DOHH2 (cell line): Measurements from ENCODE around the gene PCDH9.

Experiments used
- H3F3A ChIP-seq: fragments of 200-600 bp; sonication (generic), shearing (Covaris generic); 2 replicates; pipeline ENCODE4 v1.6.0; 2016; ENCODE audit warnings: antibody characterized with exemption, mild to moderate bottlenecking; ENCODE audit not compliant: control insufficient read depth, insufficient read depth
- H3K27ac ChIP-seq: fragments of 200-600 bp; sonication (generic); 2 replicates; pipeline ENCODE4 v1.5.1; 2014; ENCODE audit warnings: low read depth, mild to moderate bottlenecking, low read length, moderate library complexity
- H3K27me3 ChIP-seq: fragments of 200-600 bp; sonication (generic); 2 replicates; pipeline ENCODE4 v1.6.1; 2014; ENCODE audit warnings: mild to moderate bottlenecking, low read length, mixed read lengths; ENCODE audit not compliant: control insufficient read depth
- H3K36me3 ChIP-seq: fragments of 200-600 bp; sonication (generic); 2 replicates; pipeline ENCODE4 v1.6.1; 2014; ENCODE audit warnings: mild to moderate bottlenecking, low read length, moderate library complexity, mixed read lengths; ENCODE audit not compliant: control insufficient read depth
- H3K4me1 ChIP-seq: fragments of 200-600 bp; sonication (generic); 2 replicates; pipeline ENCODE4 v1.6.1; 2014; ENCODE audit warnings: mild to moderate bottlenecking, low read length, mixed read lengths; ENCODE audit not compliant: control insufficient read depth
- H3K4me2 ChIP-seq: fragments of 200-600 bp; sonication (generic); 2 replicates; pipeline ENCODE4 v1.6.0; 2014; ENCODE audit warnings: mild to moderate bottlenecking, low read length, moderate library complexity
- H3K4me3 ChIP-seq: fragments of 200-600 bp; sonication (generic); 2 replicates; pipeline ENCODE4 v1.5.1; 2014; ENCODE audit warnings: mild to moderate bottlenecking, low read length, mixed read lengths
- H3K79me2 ChIP-seq: fragments of 200-600 bp; sonication (generic); 2 replicates; pipeline ENCODE4 v1.6.1; 2014; ENCODE audit warnings: mild to moderate bottlenecking, low read length, mixed read lengths; ENCODE audit not compliant: control insufficient read depth
- H3K9me2 ChIP-seq: fragments of 200-600 bp; sonication (generic); replicated peaks from 2 replicates; pipeline ENCODE4 v1.6.1; 2014; ENCODE audit warnings: mild to moderate bottlenecking, low read length, mixed read lengths; ENCODE audit not compliant: control insufficient read depth
- H3K9me3 ChIP-seq: fragments of 200-600 bp; sonication (generic); 2 replicates; pipeline ENCODE4 v1.6.1; 2014; ENCODE audit warnings: antibody characterized with exemption, low read length, mixed read lengths; ENCODE audit not compliant: control insufficient read depth, insufficient read depth
- H4K20me1 ChIP-seq: fragments of 200-600 bp; sonication (generic); 2 replicates; pipeline ENCODE4 v1.6.0; 2014; ENCODE audit warnings: low read depth, mild to moderate bottlenecking, antibody characterized with exemption, low read length, moderate library complexity; ENCODE audit not compliant: control insufficient read depth, insufficient read depth
- EZH2phosphoT487 ChIP-seq: fragments of 200-600 bp; sonication (generic); IDR thresholded peaks from 2 replicates; pipeline ENCODE4 v1.6.1; 2017; ENCODE audit warnings: borderline replicate concordance, mild to moderate bottlenecking, antibody characterized with exemption, low read length, moderate library complexity, mixed read lengths
- TF ChIP-seq, protein P1 (sequence below): fragments of 200-600 bp; sonication (generic); IDR thresholded peaks from one replicate; pipeline ENCODE4 v1.5.1; 2014; ENCODE audit warnings: antibody characterized with exemption, mild to moderate bottlenecking, low read depth, low read length; ENCODE audit not compliant: poor library complexity, severe bottlenecking

The PCDH9 gene

GRCh38 chr13:66275416-66275815 is 954.7 kb downstream of the PCDH9 start:
- TF ChIP-seq, protein P1, sequence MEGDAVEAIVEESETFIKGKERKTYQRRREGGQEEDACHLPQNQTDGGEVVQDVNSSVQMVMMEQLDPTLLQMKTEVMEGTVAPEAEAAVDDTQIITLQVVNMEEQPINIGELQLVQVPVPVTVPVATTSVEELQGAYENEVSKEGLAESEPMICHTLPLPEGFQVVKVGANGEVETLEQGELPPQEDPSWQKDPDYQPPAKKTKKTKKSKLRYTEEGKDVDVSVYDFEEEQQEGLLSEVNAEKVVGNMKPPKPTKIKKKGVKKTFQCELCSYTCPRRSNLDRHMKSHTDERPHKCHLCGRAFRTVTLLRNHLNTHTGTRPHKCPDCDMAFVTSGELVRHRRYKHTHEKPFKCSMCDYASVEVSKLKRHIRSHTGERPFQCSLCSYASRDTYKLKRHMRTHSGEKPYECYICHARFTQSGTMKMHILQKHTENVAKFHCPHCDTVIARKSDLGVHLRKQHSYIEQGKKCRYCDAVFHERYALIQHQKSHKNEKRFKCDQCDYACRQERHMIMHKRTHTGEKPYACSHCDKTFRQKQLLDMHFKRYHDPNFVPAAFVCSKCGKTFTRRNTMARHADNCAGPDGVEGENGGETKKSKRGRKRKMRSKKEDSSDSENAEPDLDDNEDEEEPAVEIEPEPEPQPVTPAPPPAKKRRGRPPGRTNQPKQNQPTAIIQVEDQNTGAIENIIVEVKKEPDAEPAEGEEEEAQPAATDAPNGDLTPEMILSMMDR = no peak
- TF ChIP-seq EZH2phosphoT487 = no peak
- no peaks in the 10 kb centered on the region for H3K9me2 ChIP-seq

GRCh38 chr13:66273011-66273410 is 957.1 kb downstream of the PCDH9 start:
- Histone ChIP-seq H3K9me2 (no peaks in the 10 kb centered on the region), H3K4me1 (no peaks in the 10 kb centered on the region), H3F3A (no peaks in the 10 kb centered on the region), H4K20me1 (no peaks in the 10 kb centered on the region), H3K4me2 (no peak overlapping the region), H3K4me3 (no peak overlapping the region), H3K79me2 (no peaks in the 10 kb centered on the region), H3K27ac (no peak overlapping the region), H3K27me3 (no peaks in the 10 kb centered on the region), H3K36me3 (no peaks in the 10 kb centered on the region), H3K9me3 (peaks cover 17% of the 10 kb centered on the region; the same call in 1 of the 2 replicates)
- TF ChIP-seq EZH2phosphoT487 = no peak
- TF ChIP-seq, protein P1 = no peak

More at GRCh38 chr13:66275416-66275815, 954.7 kb downstream of the PCDH9 start:
- H3F3A ChIP-seq = no peaks in the 10 kb centered on the region
- H3K36me3 ChIP-seq = no peaks in the 10 kb centered on the region
- H3K9me3 ChIP-seq = peaks cover 18% of the 10 kb centered on the region; the same call in 1 of the 2 replicates
- no peak overlapping the region for H3K4me3 ChIP-seq
- H4K20me1 ChIP-seq = no peaks in the 10 kb centered on the region
- no peaks in the 10 kb centered on the region for H3K27me3 ChIP-seq
- H3K4me1 ChIP-seq = no peaks in the 10 kb centered on the region
- H3K4me2 ChIP-seq = no peak overlapping the region
- H3K79me2 ChIP-seq = no peaks in the 10 kb centered on the region
- no peak overlapping the region for H3K27ac ChIP-seq

- no peaks in the 10 kb centered on the region for H3K4me1 ChIP-seq
- H4K20me1 ChIP-seq = no peaks in the 10 kb centered on the region
- no peak overlapping the region for H3K27ac ChIP-seq
- TF ChIP-seq EZH2phosphoT487 = no peak
- TF ChIP-seq, protein P1 = no peak
- H3K79me2 ChIP-seq = no peaks in the 10 kb centered on the region
- no peaks in the 10 kb centered on the region for H3K9me3 ChIP-seq
- H3K4me3 ChIP-seq = no peak overlapping the region
- no peak overlapping the region for H3K4me2 ChIP-seq
- H3K36me3 ChIP-seq = no peaks in the 10 kb centered on the region
- H3F3A ChIP-seq = no peaks in the 10 kb centered on the region
- no peaks in the 10 kb centered on the region for H3K9me2 ChIP-seq
- H3K27me3 ChIP-seq = no peaks in the 10 kb centered on the region
Observed at GRCh38 chr13:66266761-66267160, 963.4 kb downstream of the PCDH9 start.
